HL-60 (cell line): ENCODE data around the gene ZBTB7C.

Source experiments
- DNase-seq, 2 experiments: peaks; one replicate each; pipeline ENCODE4 v3.0.0-alpha.2; 2010 to 2020; ENCODE audit warnings: low read depth in 1 of 2, low spot score in 1 of 2
- H3K27ac ChIP-seq: fragments of 250-450 bp; sonication (Bioruptor Pico); replicated peaks from 2 replicates; pipeline ENCODE4 v1.5.1; 2020; ENCODE audit warnings: mild to moderate bottlenecking, moderate library complexity
- H3K27me3 ChIP-seq: fragments of 250-450 bp; sonication (Bioruptor Pico); 2 replicates; pipeline ENCODE4 v1.5.1; 2021; ENCODE audit warnings: mild to moderate bottlenecking, moderate library complexity; ENCODE audit not compliant: insufficient read depth, poor library complexity, severe bottlenecking
- H3K4me3 ChIP-seq: replicated peaks from 2 replicates; pipeline ENCODE4 v1.5.1; 2011; ENCODE audit warnings: mild to moderate bottlenecking, control low read depth, low read length; ENCODE audit not compliant: insufficient read depth
- CTCF ChIP-seq: IDR thresholded peaks from one replicate; pipeline ENCODE4 v1.5.1; 2011; ENCODE audit warnings: low read length, control low read depth, inconsistent platforms; ENCODE audit not compliant: insufficient read depth
- GABPA ChIP-seq: IDR thresholded peaks from 2 replicates; pipeline ENCODE4 v1.6.1; 2012; ENCODE audit warnings: low read depth
- POLR2AphosphoS5 ChIP-seq: IDR thresholded peaks from 2 replicates; pipeline ENCODE4 v1.6.1; 2012; ENCODE audit warnings: low read depth
- REST ChIP-seq: IDR thresholded peaks from 2 replicates; pipeline ENCODE4 v1.6.1; 2012; ENCODE audit warnings: low read depth; ENCODE audit not compliant: insufficient replicate concordance
- SPI1 ChIP-seq: IDR thresholded peaks from 2 replicates; pipeline ENCODE4 v1.6.1; 2012; ENCODE audit warnings: low read depth, mild to moderate bottlenecking, borderline replicate concordance

ZBTB7C gene

GRCh38 chr18:47981320-47981719 lies 427.9 kb downstream of the ZBTB7C start:
- no peak for DNase-seq
- Histone ChIP-seq H3K27me3 (no peaks in the 10 kb centered on the region), H3K27ac (no peak overlapping the region), H3K4me3 (no peak overlapping the region)
- no peak for TF ChIP-seq REST
- TF ChIP-seq SPI1 = no peak
- no peak for TF ChIP-seq GABPA

GRCh38 chr18:47979611-47980200 lies 429.5 kb downstream of the ZBTB7C start:
- Histone ChIP-seq H3K27ac (no peak overlapping the region), H3K4me3 (no peak overlapping the region), H3K27me3 (no peaks in the 10 kb centered on the region)
- TF ChIP-seq SPI1 = no peak
- no peak for TF ChIP-seq REST
- TF ChIP-seq CTCF = no peak
- TF ChIP-seq POLR2AphosphoS5 = peak; percentile 58
- TF ChIP-seq GABPA = no peak
- DNase-seq = peak in 1 of 2 experiments; percentile 60

- H3K4me3 ChIP-seq = no peak overlapping the region
- no peaks in the 10 kb centered on the region for H3K27me3 ChIP-seq
- DNase-seq = no peak
- H3K27ac ChIP-seq = no peak overlapping the region
- no peak for TF ChIP-seq REST
- TF ChIP-seq POLR2AphosphoS5 = no peak
- TF ChIP-seq SPI1 = no peak
- no peak for TF ChIP-seq GABPA
- TF ChIP-seq CTCF = no peak
Measured at GRCh38 chr18:47978603-47979002, 430.6 kb downstream of the ZBTB7C start.
